ENCODE measurements around the gene SYT14. TPM values are rescaled to one million over a fixed set of nuclear protein-coding genes. Genes with fewer than 3 reads are reported as not detected.

Gene SYT14
- total and polyA plus RNA-seq, 2 of the 4 experiments (the other 2 are of a cell fraction) = 0.14 to 1.3 TPM

- Histone ChIP-seq H3K4me1 (ENCODE audit: control insufficient read depth, insufficient read depth, low read length) (no peaks in the 10 kb centered on the region), H3K9me3 (ENCODE audit: control insufficient read depth, insufficient read depth, low read length) (no peaks in the 10 kb centered on the region), H4K91ac (ENCODE audit: insufficient read depth, low read depth, low read length) (no peak overlapping the region), H4K20me1 (ENCODE audit: insufficient read depth, low read length) (no peaks in the 10 kb centered on the region), H3K18ac (ENCODE audit: low read depth, low read length) (no peak overlapping the region), H3K36me3 (ENCODE audit: control insufficient read depth, insufficient read depth, low read length) (no peaks in the 10 kb centered on the region), H3K9me1 (ENCODE audit: insufficient read depth, low read length) (no peaks in the 10 kb centered on the region), H2AFZ (replicated peaks; ENCODE audit: low read length, poor library complexity) (no peak overlapping the region), H3K9ac (ENCODE audit: low read depth, low read length) (no peak overlapping the region), H3K27me3 (ENCODE audit: control insufficient read depth, insufficient read depth, low read length) (no peaks in the 10 kb centered on the region), H3K79me1 (ENCODE audit: low read depth in 1 of 2, low read length in 2 of 2) (no peaks in the 10 kb centered on the region), H2AK9ac (replicated peaks; ENCODE audit: low read depth, low read length, poor library complexity) (no peak overlapping the region), H2BK120ac (ENCODE audit: low read depth, low read length) (no peak overlapping the region), H3K4me3 (ENCODE audit: insufficient read depth, low read depth, low read length) (no peak overlapping the region), H3K27ac (ENCODE audit: insufficient read depth, low read length) (no peak overlapping the region), H3K56ac (ENCODE audit: extremely low read depth, insufficient read depth, low read length) (no peak overlapping the region), H3K14ac (replicated peaks; ENCODE audit: low read depth, low read length) (no peak overlapping the region), H4K5ac (ENCODE audit: low read depth, low read length) (no peak overlapping the region), H3K4ac (ENCODE audit: low read depth, low read length) (no peak overlapping the region), H3K4me2 (ENCODE audit: low read depth, low read length) (no peak overlapping the region), H2AK5ac (ENCODE audit: low read depth, low read length) (no peak overlapping the region), H2BK5ac (ENCODE audit: low read depth, low read length, poor library complexity, severe bottlenecking) (no peak overlapping the region), H3K23ac (ENCODE audit: low read depth, low read length) (no peak overlapping the region), H4K8ac (ENCODE audit: low read depth in 2 of 2, low read length in 2 of 2) (no peak overlapping the region), H2BK20ac (ENCODE audit: low read depth, low read length) (no peak overlapping the region), H2BK15ac (ENCODE audit: low read depth, low read length) (no peak overlapping the region)
- no TSS peak for BruUV-seq (replicated peaks)
- no peak for ATAC-seq (ENCODE audit: low read depth)
- intact Hi-C loops (cut with micrococcal nuclease) (loop anchor here (1.0 to 5.0 kb wide), 3 partner anchors 168 to 994 kb away; no protein-coding TSS in a partner anchor), in situ Hi-C loops (cut with MboI; ENCODE audit: low sequenced_read_pairs) (no loop called here), dilution Hi-C loops (cut with HindIII; ENCODE audit: low sequenced_read_pairs, unreplicated experiment) (no loop called here)
- TF ChIP-seq SMC3 (IDR thresholded peaks at IDR 0.05; ENCODE audit: low read depth, low read length) (peak; percentile 89), BHLHE40 (IDR thresholded peaks at IDR 0.05; ENCODE audit: low read depth, low read length) (no peak), RAD21 (IDR thresholded peaks at IDR 0.05; ENCODE audit: low read length) (peak; percentile 81), RFX5 (IDR thresholded peaks at IDR 0.05; ENCODE audit: low read depth, low read length) (no peak), RCOR1 (IDR thresholded peaks at IDR 0.05; ENCODE audit: insufficient replicate concordance, low read length) (no peak), NFE2L2 (IDR thresholded peaks at IDR 0.05; ENCODE audit: low read depth, low read length) (no peak), CTCF (conservative IDR thresholded peaks at IDR 0.05; ENCODE audit: low read depth, low read length) (peak; percentile 74), MAZ (IDR thresholded peaks at IDR 0.05; ENCODE audit: borderline replicate concordance, low read depth, low read length) (no peak), CHD1 (IDR thresholded peaks at IDR 0.05; ENCODE audit: low read depth, low read length) (no peak), MAFK (IDR thresholded peaks at IDR 0.05; ENCODE audit: low read depth, low read length) (no peak)
- ChIA-PET POLR2A (ENCODE audit: unreplicated experiment) (no interaction called here), CTCF (interaction anchor here (0.5 to 1.2 kb wide), 6 partner anchors 10 to 250 kb away, joined by 3 to 8 read pairs (median 4); no protein-coding TSS in a partner anchor)
- DNase-seq = peak; percentile 68
- no CpG with 5 or more reads among the region's 4 CpGs for WGBS, 2 experiments (ENCODE audit: extremely low coverage in 2 of 2, insufficient read length in 1 of 2)
These were observed 205.5 kb downstream of the SYT14 start for GRCh38 chr1:210143465-210144062.
